Stimulated activated CD4-positive, alpha-beta T cell treated with anti-CD3 and anti-CD28 coated beads, Interleukin-1b, Interleukin-23, amount 100 ng/mL, for 4 hours (primary cell): ENCODE results near the gene RGR.

ENCODE experiments used
- DNase-seq, 2 donors: peaks; one replicate each; pipeline ENCODE4 v3.0.0-alpha.2; 2020; ENCODE audit warnings: low read depth in 2 of 2

Gene RGR

GRCh38 chr10:84221916-84222315 is 22.9 kb upstream of the RGR start:
- no peak for DNase-seq

GRCh38 chr10:84224411-84225028 is 20.3 kb upstream of the RGR start:
- DNase-seq = no peak

- no peak for DNase-seq
Observed at GRCh38 chr10:84225427-84226173, 19.3 kb upstream of the RGR start, which contains the start of gene LRIT2. Gene LRIT2, minus strand, starts transcription at chr10:84225544. Its CDS starts 24 bp downstream, at chr10:84225520.

- DNase-seq = no peak
Observed at GRCh38 chr10:84226616-84227015, 18.2 kb upstream of the RGR start.

- DNase-seq = no peak
Observed at GRCh38 chr10:84227810-84228209, 17.0 kb upstream of the RGR start.

- DNase-seq = no peak
Observed at GRCh38 chr10:84230359-84230758, 14.5 kb upstream of the RGR start.

GRCh38 chr10:84232376-84232775 is 12.5 kb upstream of the RGR start:
- DNase-seq = no peak

GRCh38 chr10:84233940-84234339 is 10.9 kb upstream of the RGR start:
- no peak for DNase-seq

- no peak for DNase-seq
Observed at GRCh38 chr10:84234479-84234878, 10.4 kb upstream of the RGR start.

- DNase-seq = no peak
Observed at GRCh38 chr10:84235096-84235495, 9.8 kb upstream of the RGR start.

- no peak for DNase-seq
Observed at GRCh38 chr10:84236807-84237198, 8.1 kb upstream of the RGR start.

GRCh38 chr10:84237199-84238051 is 7.4 kb upstream of the RGR start:
- no peak for DNase-seq

- DNase-seq = no peak
Observed at GRCh38 chr10:84238909-84239308, 5.9 kb upstream of the RGR start.

GRCh38 chr10:84241185-84241790 is 3.6 kb upstream of the RGR start, which contains the start of gene LRIT1:
Gene LRIT1, minus strand, starts transcription at chr10:84241546. Its CDS starts 107 bp downstream, at chr10:84241439.
- no peak for DNase-seq

- DNase-seq = no peak
Observed at GRCh38 chr10:84243759-84244158, 1.1 kb upstream of the RGR start.

GRCh38 chr10:84247496-84247895 is 2.6 kb downstream of the RGR start:
- no peak for DNase-seq

GRCh38 chr10:84248794-84249193 is 3.9 kb downstream of the RGR start:
- no peak for DNase-seq

GRCh38 chr10:84254552-84255478 is 10.0 kb downstream of the RGR start:
- no peak for DNase-seq

GRCh38 chr10:84256510-84257342 is 11.9 kb downstream of the RGR start:
- DNase-seq = peak; percentile 28 to 29
